IgD-negative memory B cell (primary cell): ENCODE measurements around the gene VTI1A. TPM values are rescaled to one million over a fixed set of nuclear protein-coding genes. Genes with fewer than 3 reads are reported as not detected.

Experiments
- H3K27ac Mint-ChIP-seq, 3 donors: one replicate each; pipeline ENCODE4 v1.8.0; 2020 to 2022; ENCODE audit warnings: mild to moderate bottlenecking in 3 of 3, mixed read lengths in 3 of 3, moderate library complexity in 1 of 3
- H3K27me3 Mint-ChIP-seq: one replicate; pipeline ENCODE4 v1.8.0; 2021; ENCODE audit warnings: mixed read lengths
- H3K36me3 Mint-ChIP-seq: one replicate; pipeline ENCODE4 v1.8.0; 2020; ENCODE audit warnings: mild to moderate bottlenecking, mixed read lengths
- H3K4me1 Mint-ChIP-seq, 3 donors: one replicate each; pipeline ENCODE4 v1.8.0; 2020 to 2022; ENCODE audit warnings: mixed read lengths in 3 of 3, mild to moderate bottlenecking in 1 of 3
- H3K4me3 Mint-ChIP-seq, 4 donors: one replicate each; pipeline ENCODE4 v1.8.0; 2020 to 2022; ENCODE audit warnings: mild to moderate bottlenecking in 4 of 4, mixed read lengths in 4 of 4, moderate library complexity in 3 of 4
- H3K9me3 Mint-ChIP-seq, 3 donors: one replicate each; pipeline ENCODE4 v1.8.0; 2020 to 2021; ENCODE audit warnings: mixed read lengths in 3 of 3, mild to moderate bottlenecking in 1 of 3
- polyA plus RNA-seq: library from polyadenylated mRNA; unstranded; fragments of 300-500 nt; fragmentation: Illumina TruSeq; gene quantifications from one replicate; pipeline ENCODE4 v1.2.3, GENCODE V29; 2021

The VTI1A gene
- polyA plus RNA-seq, 1 donor from 2014 or later: 32.0 TPM

DNA sequence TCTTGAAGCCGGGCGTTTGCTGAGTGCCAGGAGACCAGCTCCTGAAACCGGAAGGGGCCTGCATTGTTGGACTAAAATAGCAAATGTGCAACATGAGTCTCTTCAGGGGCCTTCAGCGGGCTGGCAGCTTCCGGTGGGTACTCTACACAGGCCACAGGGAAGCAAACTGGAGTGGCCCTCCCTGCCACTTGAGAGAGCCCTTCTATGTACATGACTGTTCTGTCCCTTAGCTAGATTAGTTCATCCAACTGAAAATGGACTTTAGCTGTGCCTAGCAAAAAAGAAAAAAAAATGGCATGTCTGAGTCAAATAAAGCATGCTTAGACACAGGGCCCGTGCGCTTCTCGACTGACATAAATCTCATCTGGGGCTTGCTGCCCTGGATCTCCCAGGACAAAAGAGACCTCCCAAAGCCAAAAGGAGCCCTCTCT is 387.8 kb downstream of the VTI1A start:
- peaks cover 8% of the 10 kb centered on the region for H3K36me3 Mint-ChIP-seq
- H3K9me3 Mint-ChIP-seq: peaks cover 0 to 3% (median 0%) of the 10 kb centered on the region in 3 donors
- H3K4me3 Mint-ChIP-seq: no peak overlapping the region
- H3K27me3 Mint-ChIP-seq: no peaks in the 10 kb centered on the region
- H3K27ac Mint-ChIP-seq: no peak overlapping the region
- H3K4me1 Mint-ChIP-seq: peaks cover 0 to 3% (median 0%) of the 10 kb centered on the region in 3 donors

DNA sequence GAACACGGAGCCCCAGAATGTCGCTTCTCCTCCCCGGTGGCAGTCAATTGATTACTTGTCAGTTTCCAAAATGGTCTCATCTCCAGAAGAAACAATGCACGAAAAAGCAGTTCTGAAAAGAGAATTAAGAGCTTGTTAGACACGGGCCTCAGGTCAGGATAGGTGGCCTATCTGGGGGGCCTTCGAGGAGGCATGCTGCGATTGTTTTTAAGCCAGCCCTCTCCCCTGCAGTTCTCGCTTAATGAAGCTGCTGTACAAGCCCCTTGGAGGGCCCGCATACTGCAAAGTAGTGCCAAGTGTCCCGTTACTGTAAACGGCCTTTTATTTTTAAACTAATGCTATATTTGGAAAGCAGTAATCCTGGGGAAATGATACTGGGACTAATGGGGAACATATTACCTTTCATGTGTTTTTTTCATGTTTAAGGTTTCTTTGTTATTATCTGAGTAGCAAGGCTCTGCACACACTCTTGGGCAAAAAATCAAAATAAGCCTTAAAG is 388.3 kb downstream of the VTI1A start:
- Mint-ChIP-seq H3K36me3 (peaks cover 11% of the 10 kb centered on the region), H3K4me1 (peaks cover 0 to 3% (median 0%) of the 10 kb centered on the region in 3 donors), H3K27me3 (no peaks in the 10 kb centered on the region), H3K27ac (no peak overlapping the region), H3K9me3 (peaks cover 0 to 6% (median 3%) of the 10 kb centered on the region in 3 donors), H3K4me3 (no peak overlapping the region)

DNA sequence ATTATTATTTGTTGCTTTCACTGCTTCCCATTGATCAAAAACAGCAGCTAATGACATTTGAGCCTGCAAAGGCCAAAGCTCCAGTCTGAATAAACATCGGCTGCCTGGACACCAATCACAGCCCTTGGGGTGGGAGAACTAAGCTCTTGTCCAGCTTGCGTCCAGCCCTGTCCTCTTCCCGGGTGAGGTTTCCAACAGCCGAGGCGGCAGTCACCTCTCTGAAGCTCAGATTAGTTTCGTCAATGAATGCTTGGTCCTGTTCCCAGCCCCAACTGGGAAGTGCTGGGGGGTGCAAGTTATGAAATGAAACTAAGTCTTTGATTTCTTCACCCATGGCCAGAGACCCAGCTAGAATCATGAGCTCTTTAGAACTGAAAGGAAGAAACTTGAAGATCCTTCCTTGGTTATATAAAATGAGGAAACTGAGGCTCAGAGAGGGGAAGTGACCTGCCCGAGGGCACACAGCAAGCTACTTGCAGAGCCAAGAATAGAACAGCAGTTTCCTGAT is 389.0 kb downstream of the VTI1A start:
- Mint-ChIP-seq H3K27ac (no peak overlapping the region), H3K4me3 (no peak overlapping the region), H3K36me3 (peaks cover 11% of the 10 kb centered on the region), H3K27me3 (no peaks in the 10 kb centered on the region), H3K4me1 (peaks cover 0 to 3% (median 0%) of the 10 kb centered on the region in 3 donors), H3K9me3 (peaks cover 0 to 8% (median 4%) of the 10 kb centered on the region in 3 donors)

DNA sequence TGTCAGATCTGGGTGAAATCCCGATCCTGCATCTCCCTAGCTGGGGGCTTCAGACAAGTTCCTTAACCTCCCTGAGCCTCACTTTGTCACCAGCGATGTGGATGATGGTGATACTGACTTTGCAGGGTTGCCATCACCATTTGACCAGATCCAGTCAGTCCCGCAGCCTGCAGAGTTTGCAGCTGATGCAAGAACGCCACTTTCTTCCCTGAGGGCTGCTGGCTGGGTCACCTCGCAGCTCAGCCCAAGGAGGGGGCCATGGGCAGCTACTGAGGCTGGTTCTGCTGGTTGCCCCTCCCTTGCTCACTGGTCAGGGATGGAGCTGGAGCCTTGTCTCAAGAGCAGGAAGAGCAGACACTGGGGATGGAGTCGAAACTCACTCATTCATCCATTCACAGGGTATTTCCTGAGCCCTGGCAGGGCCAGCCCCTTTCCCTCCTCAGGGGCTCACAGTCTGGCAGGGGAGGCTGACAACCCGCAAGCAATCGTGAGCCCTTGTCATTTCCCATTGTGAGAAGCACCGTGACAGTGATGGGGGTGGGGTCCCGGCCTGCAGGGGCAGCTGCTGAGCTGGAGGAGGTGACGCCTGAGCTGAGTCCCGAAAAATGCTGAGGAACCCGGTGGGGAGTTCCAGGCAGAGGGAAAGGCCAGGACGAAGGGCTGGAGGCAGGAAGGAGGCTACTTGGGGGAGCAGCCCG is 391.9 kb downstream of the VTI1A start:
- Mint-ChIP-seq H3K4me1 (peaks cover 0 to 2% (median 0%) of the 10 kb centered on the region in 3 donors), H3K27me3 (no peaks in the 10 kb centered on the region), H3K4me3 (no peak overlapping the region), H3K27ac (no peak overlapping the region), H3K36me3 (peaks cover 7% of the 10 kb centered on the region), H3K9me3 (peaks cover 0 to 8% (median 4%) of the 10 kb centered on the region in 3 donors)

DNA sequence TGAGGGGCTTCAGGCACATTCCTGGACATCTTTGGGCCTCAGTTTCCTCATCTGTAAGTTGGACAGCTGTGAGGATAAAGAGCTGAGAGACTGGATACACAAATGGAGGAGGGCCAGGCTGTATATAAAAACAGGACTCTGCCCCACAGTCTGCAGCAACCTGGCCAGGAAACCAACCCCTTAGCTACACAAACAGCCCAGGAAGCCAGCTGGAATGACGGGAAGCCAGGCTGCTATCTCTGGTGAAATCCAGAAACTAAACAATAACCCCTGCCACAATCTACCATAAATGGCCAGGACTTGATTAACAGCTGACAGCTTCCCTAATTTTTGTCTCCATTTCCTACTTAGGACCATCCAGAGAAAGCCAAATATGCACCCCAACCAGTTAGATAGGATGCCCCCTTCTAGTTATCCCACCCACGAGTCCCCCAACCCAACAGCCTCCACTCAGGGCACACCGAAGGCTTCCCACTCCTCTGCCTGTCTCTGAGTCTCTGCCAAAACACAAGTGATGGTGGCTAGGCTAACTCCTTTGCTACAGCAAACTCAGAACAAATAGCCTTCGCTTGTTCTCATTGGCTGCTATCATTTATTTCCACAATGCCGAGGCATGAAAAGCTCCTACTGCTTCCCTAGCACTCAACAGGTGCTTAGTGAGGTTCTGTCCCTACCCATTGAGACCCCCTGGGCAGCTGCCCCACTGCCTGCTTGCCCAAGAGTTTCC is 393.1 kb downstream of the VTI1A start:
- Mint-ChIP-seq H3K9me3 (peaks cover 0 to 13% (median 4%) of the 10 kb centered on the region in 3 donors), H3K36me3 (peaks cover 7% of the 10 kb centered on the region), H3K4me3 (no peak overlapping the region), H3K4me1 (peaks cover 0 to 2% (median 0%) of the 10 kb centered on the region in 3 donors), H3K27ac (no peak overlapping the region), H3K27me3 (no peaks in the 10 kb centered on the region)

DNA sequence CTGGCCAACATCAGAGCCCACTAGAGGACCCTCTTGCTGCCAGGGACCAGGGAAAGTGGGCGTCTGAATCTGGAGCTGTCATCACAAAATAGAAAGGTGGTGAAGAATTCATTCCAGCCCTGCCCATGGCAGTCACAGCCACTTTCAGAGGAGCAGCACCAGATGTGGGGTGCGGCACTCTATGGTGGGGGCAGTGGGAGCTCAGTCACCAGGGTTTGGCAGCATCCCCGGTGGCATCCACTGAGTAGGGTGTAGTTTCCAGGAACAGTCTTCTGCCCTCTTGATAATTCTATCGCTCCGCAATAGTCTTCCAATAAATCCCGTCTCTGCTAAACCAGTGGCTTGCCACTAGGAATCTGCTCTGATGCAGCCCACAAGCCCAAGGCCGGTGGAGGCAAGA is 394.5 kb downstream of the VTI1A start:
- Mint-ChIP-seq H3K9me3 (peaks cover 0 to 13% (median 4%) of the 10 kb centered on the region in 3 donors), H3K36me3 (peaks cover 5% of the 10 kb centered on the region), H3K4me3 (no peak overlapping the region), H3K27ac (no peak overlapping the region), H3K27me3 (no peaks in the 10 kb centered on the region), H3K4me1 (peaks cover 0 to 2% (median 0%) of the 10 kb centered on the region in 3 donors)

DNA sequence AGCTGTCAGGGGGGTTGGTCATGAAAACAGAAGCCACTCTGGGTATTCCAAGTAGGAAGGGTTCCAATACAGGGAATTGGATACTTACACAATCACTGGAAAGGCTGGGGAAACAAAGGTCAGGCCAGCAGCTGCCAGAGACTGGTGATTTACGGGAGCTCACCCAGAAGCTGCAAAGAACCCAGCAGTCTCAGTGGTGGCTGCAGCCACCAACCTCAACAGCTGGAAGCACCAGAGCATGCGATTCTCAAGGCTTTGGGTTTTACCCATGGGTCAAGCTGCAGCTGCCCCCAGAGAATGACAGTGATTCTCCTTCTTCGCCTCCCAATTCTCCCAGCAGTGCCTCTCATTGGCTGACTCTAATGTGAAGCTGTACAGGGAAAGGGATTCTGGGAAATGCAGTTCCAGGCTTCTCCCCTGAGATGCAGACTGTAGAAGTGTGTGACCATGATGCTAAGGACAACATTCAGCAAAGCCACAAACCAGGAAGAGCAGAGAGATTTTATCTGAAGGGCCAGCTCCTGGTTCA is 395.9 kb downstream of the VTI1A start:
- no peaks in the 10 kb centered on the region for H3K27me3 Mint-ChIP-seq
- H3K4me3 Mint-ChIP-seq: no peak overlapping the region
- H3K27ac Mint-ChIP-seq: peak overlapping the region in 1 of 3 donors; percentile 59
- H3K4me1 Mint-ChIP-seq: peaks cover 0 to 2% (median 0%) of the 10 kb centered on the region in 3 donors
- peaks cover 8% of the 10 kb centered on the region for H3K36me3 Mint-ChIP-seq
- peaks cover 2 to 23% (median 8%) of the 10 kb centered on the region in 3 donors for H3K9me3 Mint-ChIP-seq

DNA sequence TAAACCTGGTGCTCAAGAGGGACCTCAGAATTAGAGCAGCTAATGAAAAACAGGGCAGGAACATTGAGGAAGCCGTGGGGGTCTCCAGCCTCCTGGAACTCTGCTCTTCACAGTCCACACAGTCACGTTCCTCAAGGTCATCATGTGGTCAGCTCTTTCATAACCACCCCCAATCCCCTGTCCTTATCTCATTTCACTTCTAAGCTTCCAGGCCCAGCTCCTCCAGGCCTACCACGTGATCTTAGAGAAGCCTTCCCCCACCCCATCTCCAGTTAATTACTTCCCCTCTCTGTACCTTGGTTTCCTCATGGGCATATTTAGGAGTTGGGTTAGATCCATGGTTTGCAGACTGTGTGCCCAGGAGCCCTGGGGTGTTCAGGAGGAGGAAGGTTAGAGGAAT is 396.6 kb downstream of the VTI1A start:
- Mint-ChIP-seq H3K4me3 (no peak overlapping the region), H3K36me3 (peaks cover 12% of the 10 kb centered on the region), H3K4me1 (no peaks in the 10 kb centered on the region), H3K9me3 (peaks cover 5 to 30% (median 8%) of the 10 kb centered on the region in 3 donors), H3K27me3 (no peaks in the 10 kb centered on the region), H3K27ac (no peak overlapping the region)

DNA sequence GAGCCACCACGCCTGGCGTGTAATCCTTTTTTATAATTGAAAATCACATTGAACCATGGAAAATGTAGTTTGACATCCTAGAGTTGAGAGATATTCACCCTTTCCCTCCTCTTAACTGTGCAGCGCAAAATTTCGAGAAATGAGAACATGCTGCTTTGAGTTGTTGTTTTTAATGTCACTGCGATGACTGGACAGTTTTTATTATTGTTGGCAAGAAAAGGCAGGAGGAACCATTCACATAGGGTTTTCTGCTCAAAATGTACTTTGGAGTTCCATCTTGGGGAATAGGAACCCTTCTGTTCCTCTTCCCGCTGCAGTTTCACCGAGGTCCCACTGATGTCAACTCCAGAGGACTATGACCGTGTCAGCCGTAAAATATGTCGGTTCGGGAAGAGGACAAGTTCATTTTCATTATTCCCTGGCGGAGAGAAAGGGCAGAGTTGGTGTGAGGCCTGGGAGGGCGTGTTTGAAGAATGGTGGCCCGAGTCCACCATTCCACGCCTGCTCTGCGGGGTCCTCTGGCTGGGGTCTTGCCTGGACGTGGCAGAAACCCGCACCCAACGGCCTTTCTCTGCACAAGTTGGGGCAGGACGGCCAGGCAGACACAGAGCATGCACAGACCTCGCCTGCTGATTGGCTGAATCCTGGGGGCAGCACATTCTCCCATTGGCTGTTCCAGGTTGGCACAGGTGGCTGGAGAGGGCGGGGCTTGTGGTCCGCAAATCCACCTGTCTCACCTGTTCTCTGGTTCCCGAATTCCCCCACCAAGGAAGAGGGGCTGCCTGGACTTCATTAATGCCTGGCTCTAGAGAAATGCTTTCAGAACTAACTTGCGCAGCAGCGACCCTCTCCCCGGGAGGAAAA is 397.9 kb downstream of the VTI1A start:
- Mint-ChIP-seq H3K36me3 (peaks cover 12% of the 10 kb centered on the region), H3K27me3 (no peaks in the 10 kb centered on the region), H3K9me3 (peaks cover 5 to 30% (median 8%) of the 10 kb centered on the region in 3 donors), H3K4me3 (no peak overlapping the region), H3K4me1 (no peaks in the 10 kb centered on the region), H3K27ac (peak overlapping the region in 1 of 3 donors; percentile 5)

DNA sequence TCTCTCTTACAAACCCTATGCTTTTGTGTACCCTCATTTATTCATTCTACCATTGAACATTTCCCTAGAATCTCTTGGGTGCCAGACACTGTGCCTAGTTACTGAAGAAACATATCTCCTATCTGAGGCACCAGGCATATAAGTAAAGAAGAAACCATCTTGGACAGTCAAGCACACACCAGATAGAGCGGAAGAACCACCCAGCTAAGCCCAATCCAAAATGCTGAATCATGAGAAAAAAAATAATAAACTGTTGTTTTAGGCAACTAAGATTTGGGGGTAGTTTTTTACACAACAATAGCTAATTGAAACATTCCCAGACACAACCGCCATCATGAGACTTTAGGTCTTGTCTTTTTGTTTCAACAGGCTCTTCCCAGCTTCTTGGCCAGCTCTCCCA is 400.8 kb downstream of the VTI1A start:
- Mint-ChIP-seq H3K4me1 (peaks cover 5 to 13% (median 7%) of the 10 kb centered on the region in 3 donors), H3K27me3 (no peaks in the 10 kb centered on the region), H3K36me3 (peaks cover 11% of the 10 kb centered on the region), H3K27ac (no peak overlapping the region), H3K9me3 (peaks cover 4 to 23% (median 5%) of the 10 kb centered on the region in 3 donors), H3K4me3 (no peak overlapping the region)

DNA sequence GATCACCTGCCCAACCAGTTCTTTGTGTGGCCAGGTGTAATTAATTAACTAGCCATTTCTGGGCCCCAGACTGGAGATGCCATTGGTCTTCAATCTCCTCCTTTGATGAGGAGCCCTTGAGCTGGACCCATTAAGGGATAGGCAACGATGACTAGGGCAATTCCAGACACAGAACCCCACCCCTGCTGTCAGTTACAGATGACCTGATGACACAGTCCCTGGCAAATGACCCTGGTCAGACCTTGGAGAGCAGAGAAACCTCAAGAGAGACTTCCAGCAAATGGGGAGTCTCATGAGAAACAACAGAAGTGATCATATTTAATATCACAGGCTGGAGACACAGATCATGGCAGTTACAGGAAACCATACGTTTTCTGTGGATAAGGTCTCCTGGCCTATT is 401.2 kb downstream of the VTI1A start:
- Mint-ChIP-seq H3K9me3 (peaks cover 4 to 23% (median 5%) of the 10 kb centered on the region in 3 donors), H3K27ac (no peak overlapping the region), H3K27me3 (no peaks in the 10 kb centered on the region), H3K36me3 (peaks cover 11% of the 10 kb centered on the region), H3K4me1 (peaks cover 5 to 13% (median 7%) of the 10 kb centered on the region in 3 donors), H3K4me3 (peak overlapping the region in 1 of 4 donors; percentile 19)

DNA sequence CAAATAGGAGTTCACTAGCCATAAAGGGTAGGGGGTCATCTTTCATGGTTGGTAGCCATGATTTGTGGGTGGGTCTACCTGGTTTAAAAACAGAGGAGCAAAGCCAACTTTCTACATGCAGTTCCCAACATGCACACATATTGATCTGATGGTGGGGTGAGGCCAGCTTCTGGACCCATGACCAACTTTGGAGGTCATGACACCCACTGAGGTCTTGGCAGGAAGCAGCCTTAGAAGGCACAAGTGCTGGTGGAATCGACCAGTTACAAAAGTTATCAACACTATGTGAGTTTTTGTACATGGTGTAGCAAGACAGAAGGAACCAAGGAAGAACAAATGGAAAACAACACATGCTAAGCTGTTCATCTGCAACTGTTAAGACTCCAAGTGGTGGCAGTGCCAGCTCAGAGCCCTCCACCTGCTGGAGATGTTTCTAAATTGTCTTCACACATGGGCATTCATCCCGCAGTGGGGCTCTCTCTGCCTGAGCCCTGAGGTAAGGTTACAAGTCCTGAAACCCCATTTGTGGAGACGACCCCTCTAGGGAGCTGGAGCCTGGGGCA is 401.9 kb downstream of the VTI1A start:
- Mint-ChIP-seq H3K9me3 (peaks cover 4 to 23% (median 5%) of the 10 kb centered on the region in 3 donors), H3K27me3 (no peaks in the 10 kb centered on the region), H3K36me3 (peaks cover 12% of the 10 kb centered on the region), H3K27ac (no peak overlapping the region), H3K4me3 (no peak overlapping the region), H3K4me1 (peaks cover 5 to 13% (median 7%) of the 10 kb centered on the region in 3 donors)

DNA sequence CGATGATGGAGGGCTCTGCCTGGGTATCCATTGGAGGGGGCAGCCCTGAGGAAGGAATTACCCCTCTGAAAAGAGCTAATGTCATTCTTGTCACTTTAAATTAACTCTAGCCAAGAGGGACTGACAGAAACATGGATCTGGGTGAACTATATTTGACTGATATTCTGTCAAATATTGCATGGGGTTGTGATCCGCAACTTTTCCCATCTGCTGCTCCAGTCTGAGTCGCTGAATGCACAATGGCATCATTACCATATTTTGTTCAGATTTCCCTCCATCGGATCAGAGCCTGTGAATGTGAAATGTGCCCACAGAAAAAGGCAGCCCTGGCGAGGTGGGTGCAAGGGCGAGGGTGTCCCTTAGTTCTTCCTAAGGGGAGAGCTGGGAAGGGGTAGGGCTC is 402.5 kb downstream of the VTI1A start:
- Mint-ChIP-seq H3K4me1 (peaks cover 5 to 13% (median 7%) of the 10 kb centered on the region in 3 donors), H3K4me3 (no peak overlapping the region), H3K9me3 (peaks cover 4 to 22% (median 5%) of the 10 kb centered on the region in 3 donors), H3K27ac (no peak overlapping the region), H3K27me3 (no peaks in the 10 kb centered on the region), H3K36me3 (peaks cover 12% of the 10 kb centered on the region)

DNA sequence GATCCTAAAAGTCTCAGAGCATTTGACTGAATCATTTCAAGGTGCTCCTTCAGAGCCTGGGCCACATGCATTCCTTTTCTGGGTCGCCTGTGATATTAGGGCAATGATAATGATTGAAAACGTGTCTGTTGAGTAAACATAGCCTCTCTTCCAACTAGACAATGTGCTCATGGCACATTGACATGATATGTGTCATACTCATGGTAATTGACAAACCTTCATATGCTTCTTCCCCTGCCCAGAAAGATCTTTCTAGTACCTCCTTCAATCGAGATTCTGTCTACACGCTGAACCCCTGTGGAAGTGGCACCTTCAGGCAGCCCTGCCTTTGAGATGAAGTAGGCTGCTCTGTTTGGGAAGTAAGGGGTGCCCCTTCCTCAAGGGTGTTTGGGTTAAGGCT is 404.2 kb downstream of the VTI1A start:
- Mint-ChIP-seq H3K36me3 (peaks cover 12% of the 10 kb centered on the region), H3K27ac (no peak overlapping the region), H3K4me3 (peak overlapping the region in 1 of 4 donors; percentile 68), H3K27me3 (peaks cover 3% of the 10 kb centered on the region), H3K4me1 (peaks cover 5 to 13% (median 7%) of the 10 kb centered on the region in 3 donors), H3K9me3 (peaks cover 4 to 17% (median 6%) of the 10 kb centered on the region in 3 donors)
